RWPE2 (cell line): ENCODE results near the gene CD83.

Experiments used
- ATAC-seq: fragments of 200-7000 bp; cut with Tn5 transposase; 3 replicates; pipeline ENCODE4 v1.9.1; 2021; ENCODE audit warnings: low read depth
- DNase-seq: peaks from one replicate; pipeline ENCODE4 v3.0.0-alpha.2; 2020; ENCODE audit warnings: low spot score
- H3K27ac ChIP-seq: fragments of 450-650 bp; 2 replicates; pipeline ENCODE4 v1.5.1; 2017; ENCODE audit warnings: mild to moderate bottlenecking; ENCODE audit not compliant: poor library complexity, severe bottlenecking
- H3K27me3 ChIP-seq: fragments of 250-450 bp; sonication (Bioruptor Pico); 2 replicates; pipeline ENCODE4 v1.5.1; 2021; ENCODE audit warnings: mild to moderate bottlenecking, moderate library complexity; ENCODE audit not compliant: insufficient read depth, poor library complexity, severe bottlenecking
- H3K36me3 ChIP-seq: fragments of 250-450 bp; sonication (Bioruptor Pico); 2 replicates; pipeline ENCODE4 v1.5.1; 2020; ENCODE audit warnings: low read depth, mild to moderate bottlenecking, moderate library complexity
- H3K4me1 ChIP-seq: fragments of 250-450 bp; sonication (Bioruptor Pico); 2 replicates; pipeline ENCODE4 v1.5.1; 2021; ENCODE audit warnings: mild to moderate bottlenecking, moderate library complexity; ENCODE audit not compliant: insufficient read depth, poor library complexity, severe bottlenecking
- H3K4me3 ChIP-seq: fragments of 250-450 bp; sonication (Bioruptor Pico); 2 replicates; pipeline ENCODE4 v1.5.1; 2021; ENCODE audit warnings: mild to moderate bottlenecking, moderate library complexity; ENCODE audit not compliant: severe bottlenecking
- H3K9me3 ChIP-seq: fragments of 250-450 bp; sonication (Bioruptor Pico); 2 replicates; pipeline ENCODE4 v1.5.1; 2021; ENCODE audit warnings: mild to moderate bottlenecking, moderate library complexity; ENCODE audit not compliant: severe bottlenecking
- TF ChIP-seq, protein P1 (sequence below): fragments of 450-650 bp; IDR thresholded peaks from one replicate; pipeline ENCODE4 v1.5.1; 2017; ENCODE audit warnings: mild to moderate bottlenecking, moderate library complexity; ENCODE audit not compliant: poor library complexity, severe bottlenecking

Gene CD83

DNA sequence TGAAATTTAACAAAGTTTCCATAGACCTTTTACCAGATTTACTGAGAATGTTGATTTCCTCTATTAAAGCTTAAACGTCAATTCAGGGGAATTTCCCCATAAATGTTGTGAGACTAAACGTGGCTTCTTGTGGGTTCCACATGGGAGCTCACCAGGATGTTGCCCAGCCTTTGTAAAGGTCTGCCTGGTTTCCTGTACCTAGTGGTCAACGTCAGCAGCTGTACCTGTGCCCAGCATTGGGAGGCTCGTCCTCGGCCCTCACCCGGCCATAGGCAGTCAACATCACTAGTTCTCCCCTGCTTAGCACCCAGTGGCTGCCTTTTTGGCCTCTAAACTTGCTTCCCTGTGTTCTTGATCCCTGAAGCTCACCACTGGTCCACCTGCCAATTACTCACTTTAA is 22.1 kb upstream of the CD83 start:
- Histone ChIP-seq H3K27me3 (no peaks in the 10 kb centered on the region), H3K4me1 (no peaks in the 10 kb centered on the region), H3K4me3 (no peak overlapping the region), H3K36me3 (no peaks in the 10 kb centered on the region), H3K9me3 (no peaks in the 10 kb centered on the region), H3K27ac (no peak overlapping the region)
- DNase-seq (no peak), ATAC-seq (no peak)
- TF ChIP-seq, protein P1, sequence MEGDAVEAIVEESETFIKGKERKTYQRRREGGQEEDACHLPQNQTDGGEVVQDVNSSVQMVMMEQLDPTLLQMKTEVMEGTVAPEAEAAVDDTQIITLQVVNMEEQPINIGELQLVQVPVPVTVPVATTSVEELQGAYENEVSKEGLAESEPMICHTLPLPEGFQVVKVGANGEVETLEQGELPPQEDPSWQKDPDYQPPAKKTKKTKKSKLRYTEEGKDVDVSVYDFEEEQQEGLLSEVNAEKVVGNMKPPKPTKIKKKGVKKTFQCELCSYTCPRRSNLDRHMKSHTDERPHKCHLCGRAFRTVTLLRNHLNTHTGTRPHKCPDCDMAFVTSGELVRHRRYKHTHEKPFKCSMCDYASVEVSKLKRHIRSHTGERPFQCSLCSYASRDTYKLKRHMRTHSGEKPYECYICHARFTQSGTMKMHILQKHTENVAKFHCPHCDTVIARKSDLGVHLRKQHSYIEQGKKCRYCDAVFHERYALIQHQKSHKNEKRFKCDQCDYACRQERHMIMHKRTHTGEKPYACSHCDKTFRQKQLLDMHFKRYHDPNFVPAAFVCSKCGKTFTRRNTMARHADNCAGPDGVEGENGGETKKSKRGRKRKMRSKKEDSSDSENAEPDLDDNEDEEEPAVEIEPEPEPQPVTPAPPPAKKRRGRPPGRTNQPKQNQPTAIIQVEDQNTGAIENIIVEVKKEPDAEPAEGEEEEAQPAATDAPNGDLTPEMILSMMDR: no peak

DNA sequence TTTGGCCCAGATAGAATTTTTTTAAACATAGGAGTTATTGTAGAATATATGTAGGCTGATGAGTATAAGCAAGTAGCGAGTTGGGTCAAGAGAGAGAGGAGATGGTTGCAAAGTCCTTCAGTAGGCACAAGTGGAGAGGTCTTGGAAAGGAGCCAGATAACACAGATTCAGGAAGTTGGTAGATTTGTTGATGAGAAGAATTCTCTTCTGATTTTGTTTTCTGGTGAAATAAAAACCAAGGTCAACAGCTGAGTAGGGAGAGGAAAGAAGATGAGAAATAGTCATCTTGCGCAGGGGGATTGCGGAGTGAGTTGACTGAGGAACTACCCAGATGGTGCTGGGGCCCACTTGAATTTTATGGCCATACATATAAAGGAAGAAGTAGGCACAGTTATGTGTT is 17.4 kb upstream of the CD83 start:
- no peaks in the 10 kb centered on the region for H3K4me1 ChIP-seq
- ATAC-seq (no peak), DNase-seq (no peak)
- no peaks in the 10 kb centered on the region for H3K9me3 ChIP-seq
- TF ChIP-seq, protein P1: no peak
- no peaks in the 10 kb centered on the region for H3K27me3 ChIP-seq
- H3K36me3 ChIP-seq: no peaks in the 10 kb centered on the region
- H3K4me3 ChIP-seq: no peak overlapping the region
- H3K27ac ChIP-seq: no peak overlapping the region

DNA sequence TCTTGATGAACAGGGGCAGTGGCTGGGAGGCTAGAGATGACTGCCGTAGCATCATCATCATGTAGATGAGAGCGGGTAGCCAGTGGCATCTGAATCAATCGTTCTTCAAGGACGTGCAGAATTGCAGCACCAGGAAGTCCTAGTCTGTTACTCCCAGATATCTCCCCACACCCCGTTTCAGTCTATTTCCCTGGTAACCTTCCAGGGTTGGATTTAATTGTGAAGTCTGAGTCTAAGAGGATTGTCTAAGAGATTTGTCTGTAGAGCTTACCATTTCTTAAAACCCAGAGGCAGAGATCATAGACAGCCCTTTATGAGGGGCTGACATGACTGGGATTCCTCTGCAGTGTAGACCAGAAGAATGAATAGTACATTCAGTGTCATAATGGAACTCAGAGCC is 16.6 kb upstream of the CD83 start:
- Histone ChIP-seq H3K27ac (no peak overlapping the region), H3K4me1 (no peaks in the 10 kb centered on the region), H3K9me3 (no peaks in the 10 kb centered on the region), H3K4me3 (no peak overlapping the region), H3K27me3 (no peaks in the 10 kb centered on the region), H3K36me3 (no peaks in the 10 kb centered on the region)
- DNase-seq (no peak), ATAC-seq (no peak)
- TF ChIP-seq, protein P1: no peak

DNA sequence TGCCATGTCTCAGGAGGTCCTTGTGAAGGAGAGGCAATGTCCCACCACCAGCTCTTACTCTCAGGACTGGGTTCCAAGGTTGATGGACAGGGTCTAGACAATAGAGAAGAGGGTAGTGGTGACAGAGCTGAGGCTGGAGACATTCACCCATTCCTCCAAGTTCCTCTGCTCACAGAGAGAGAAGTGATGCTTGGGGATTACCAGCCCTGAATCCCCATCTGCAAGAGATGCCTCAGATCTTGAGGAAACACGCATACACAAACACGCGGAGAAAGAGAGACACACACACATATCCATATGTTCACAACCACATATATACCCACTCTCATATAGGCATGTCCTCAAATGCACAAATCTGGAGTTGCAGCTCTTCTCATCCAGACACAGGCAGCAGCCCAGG is 15.2 kb upstream of the CD83 start:
- TF ChIP-seq, protein P1: no peak
- H3K9me3 ChIP-seq: peaks cover 2% of the 10 kb centered on the region
- DNase-seq: no peak
- ATAC-seq: no peak
- H3K36me3 ChIP-seq: no peaks in the 10 kb centered on the region
- H3K27me3 ChIP-seq: no peaks in the 10 kb centered on the region
- no peak overlapping the region for H3K27ac ChIP-seq
- no peak overlapping the region for H3K4me3 ChIP-seq
- no peaks in the 10 kb centered on the region for H3K4me1 ChIP-seq

DNA sequence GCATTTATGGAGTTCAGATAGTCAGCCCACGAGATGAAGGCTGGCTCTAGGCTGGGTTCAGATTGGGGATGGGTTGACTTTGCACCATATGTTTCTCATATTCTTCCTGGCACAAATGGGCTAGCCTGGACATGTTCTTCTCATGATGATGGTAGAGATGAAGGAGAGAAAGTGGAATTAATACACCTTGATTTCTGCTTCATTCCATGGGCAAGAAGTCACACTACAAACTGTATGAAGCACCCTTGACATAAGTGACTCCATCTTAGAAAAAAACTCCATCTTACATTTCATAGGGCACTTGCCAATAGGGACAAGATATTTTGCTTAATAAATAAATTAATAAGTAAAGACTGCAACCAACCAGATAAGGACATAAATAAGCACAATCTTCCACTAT is 12.0 kb upstream of the CD83 start:
- DNase-seq (no peak), ATAC-seq (no peak)
- Histone ChIP-seq H3K4me3 (no peak overlapping the region), H3K27me3 (no peaks in the 10 kb centered on the region), H3K4me1 (no peaks in the 10 kb centered on the region), H3K27ac (no peak overlapping the region), H3K36me3 (no peaks in the 10 kb centered on the region), H3K9me3 (peaks cover 2% of the 10 kb centered on the region)
- TF ChIP-seq, protein P1: no peak
